Retinal pigment epithelial cell (primary cell): ENCODE data around the gene PDAP1.
"Not testable (repeated sequence)": the region's sequence is repeated elsewhere in the genome, so short reads cannot be mapped to it uniquely, and the experiment has no call there.

Experiments
- DNase-seq: peaks from one replicate; pipeline ENCODE4 v3.0.0-alpha.2; 2010; ENCODE audit warnings: low read depth
- H3K4me3 ChIP-seq: 2 replicates; pipeline ENCODE4 v1.5.1; 2011; ENCODE audit warnings: mild to moderate bottlenecking, low read length, control low read depth, moderate library complexity
- CTCF ChIP-seq: conservative IDR thresholded peaks from 2 replicates; pipeline ENCODE4 v1.5.1; 2011; ENCODE audit warnings: low read depth, low read length, control low read depth, inconsistent platforms

The PDAP1 gene

GRCh38 chr7:99438573-99439480 is 30.4 kb upstream of the PDAP1 start, which contains the start of the genes CPSF4 and PTCD1:
Gene CPSF4, plus strand, starts transcription at chr7:99438943. Its CDS starts 140 bp downstream, at chr7:99439083.
Gene PTCD1, minus strand, starts transcription at chr7:99438798. Its CDS starts 3,556 bp downstream, at chr7:99435242.
- peak within 1 kb of the TSS; percentile 98 for H3K4me3 ChIP-seq
- peak; percentile 75 for DNase-seq
- TF ChIP-seq CTCF: no peak

DNA sequence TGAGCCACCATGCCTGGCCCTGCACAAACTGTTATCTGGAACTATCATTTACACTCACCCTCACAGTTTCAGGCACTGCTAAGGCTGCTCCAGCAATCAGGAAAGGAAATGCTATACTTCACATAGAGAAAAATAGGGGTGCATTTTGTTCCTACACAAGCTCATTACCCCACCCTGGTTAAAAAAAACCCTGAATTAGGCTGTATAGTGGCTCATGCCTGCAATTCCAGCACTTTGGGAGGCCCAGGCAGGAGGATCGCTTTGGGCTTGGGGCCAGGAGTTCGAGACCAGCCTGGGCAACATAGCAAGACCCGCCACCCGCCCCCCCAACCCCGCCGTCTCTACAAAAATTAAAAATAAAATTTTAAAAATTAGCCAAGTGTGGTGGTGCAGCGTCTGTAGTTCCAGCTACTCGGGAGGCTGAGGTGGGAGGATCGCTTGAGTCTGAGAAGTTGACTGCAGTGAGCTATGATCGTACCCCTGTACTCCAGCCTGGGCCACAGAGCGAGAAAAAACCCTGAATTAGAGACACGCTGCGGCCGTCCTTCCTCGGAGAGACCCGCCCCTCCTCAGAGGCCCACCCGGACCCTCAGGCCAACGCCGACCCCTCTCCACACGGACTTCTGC is 29.7 kb upstream of the PDAP1 start:
- no peak for DNase-seq
- peak overlapping the region; percentile 98 for H3K4me3 ChIP-seq
- TF ChIP-seq CTCF: no peak

DNA sequence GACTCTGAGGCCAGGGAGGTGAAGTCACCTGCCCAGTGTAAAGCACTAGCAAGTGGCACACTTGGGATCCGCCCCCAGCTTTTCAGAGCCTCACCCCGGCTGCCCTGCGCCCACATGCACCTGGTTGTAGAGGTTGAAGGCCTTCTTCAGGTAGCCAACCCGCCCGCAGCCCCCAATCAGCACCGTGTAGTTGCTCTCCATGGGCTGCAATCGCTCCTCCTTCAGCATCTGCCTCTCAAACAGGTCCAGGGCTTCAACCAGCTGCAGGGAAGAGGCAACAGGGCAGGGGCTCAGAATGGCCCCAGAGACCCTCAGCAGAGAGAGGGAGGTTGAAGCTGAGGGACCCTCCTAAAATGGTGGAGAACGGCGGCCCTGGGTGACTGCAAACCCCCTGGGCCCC is 24.8 kb upstream of the PDAP1 start:
- no peak overlapping the region for H3K4me3 ChIP-seq
- DNase-seq: no peak
- TF ChIP-seq CTCF: no peak

DNA sequence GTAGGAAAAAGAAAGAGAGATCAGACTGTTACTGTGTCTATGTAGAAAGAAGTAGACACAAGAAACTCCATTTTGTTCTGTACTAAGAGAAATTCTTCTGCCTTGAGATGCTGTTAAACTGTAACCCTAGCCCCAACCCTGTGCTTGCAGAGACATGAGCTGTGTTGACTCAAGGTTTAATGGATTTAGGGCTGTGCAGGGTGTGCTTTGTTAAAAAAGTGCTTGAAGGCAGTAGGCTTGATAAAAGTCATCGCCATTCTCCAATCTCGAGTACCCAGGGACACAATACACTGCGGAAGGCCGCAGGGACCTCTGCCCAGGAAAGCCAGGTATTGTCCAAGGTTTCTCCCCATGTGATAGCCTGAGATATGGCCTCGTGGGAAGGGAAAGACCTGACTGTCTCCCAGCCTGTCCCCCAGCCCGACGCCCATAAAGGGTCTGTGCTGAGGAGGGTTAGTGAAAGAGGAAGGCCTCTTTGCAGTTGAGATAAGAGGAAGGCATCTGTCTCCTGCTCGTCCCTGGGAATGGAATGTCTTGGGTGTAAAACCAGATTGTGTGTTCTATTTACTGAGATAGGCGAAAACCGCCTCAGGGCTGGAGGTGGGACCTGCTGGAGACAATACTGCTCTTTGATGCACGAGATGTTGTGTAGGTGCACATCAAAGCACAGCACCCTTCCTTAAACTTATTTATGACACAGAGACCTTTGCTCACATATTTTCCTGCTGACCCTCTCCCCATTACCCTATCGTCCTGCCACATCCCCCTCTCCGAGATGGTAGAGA is 23.6 kb upstream of the PDAP1 start:
- not testable (repeated sequence) for H3K4me3 ChIP-seq, DNase-seq

- no peak for TF ChIP-seq CTCF
- no peak overlapping the region for H3K4me3 ChIP-seq
- DNase-seq: no peak
Observed at GRCh38 chr7:99429756-99430155, 21.4 kb upstream of the PDAP1 start.

GRCh38 chr7:99428972-99429566 is 20.7 kb upstream of the PDAP1 start:
- no peak for DNase-seq
- no peak overlapping the region for H3K4me3 ChIP-seq
- TF ChIP-seq CTCF: no peak
